IMR-90 (cell line): ENCODE measurements around the gene UBE2B. TPM values are rescaled to one million over a fixed set of nuclear protein-coding genes. Genes with fewer than 3 reads are reported as not detected.
A peak's percentile ranks its signal among the peaks of the same experiment; 100 is the strongest.
"Not testable (repeated sequence)": the region's sequence is repeated elsewhere in the genome, so short reads cannot be mapped to it uniquely, and the experiment has no call there.

Experiments used
- ATAC-seq: fragments of 200-7000 bp; cut with Tn5 transposase; 2 replicates; pipeline ENCODE4 v1.9.1; 2020; ENCODE audit warnings: low read depth, mild to moderate bottlenecking, moderate library complexity
- BruUV-seq: library from RNA; stranded (reverse); fragments of 400-500 nt; replicated peaks from 2 replicates; lab custom pipeline; 2021; lab: Mats Ljungman, UMichigan
- CTCF ChIA-PET: fragments of 300-600 bp; formaldehyde crosslinking; extraction: SDS; loops from one replicate; lab custom pipeline; 2021; ENCODE audit warnings: antibody characterized with exemption; lab: Yijun Ruan, JAX
- POLR2A ChIA-PET: fragments of 300-600 bp; sonication (Branson Sonifier 250); formaldehyde crosslinking; loops from one replicate; lab custom pipeline; 2022; ENCODE audit warnings: antibody characterized with exemption; ENCODE audit not compliant: unreplicated experiment; lab: Charles Lee
- DNase-seq: peaks from one replicate; pipeline ENCODE4 v3.0.0; 2013
- H2AFZ ChIP-seq: replicated peaks from 2 replicates; pipeline ENCODE3; 2013; ENCODE audit warnings: low read length, mild to moderate bottlenecking; ENCODE audit not compliant: poor library complexity
- H2AK5ac ChIP-seq: 2 replicates; pipeline ENCODE4 v1.6.1; 2013; ENCODE audit warnings: low read depth, low read length, inconsistent platforms
- H2AK9ac ChIP-seq: replicated peaks from 2 replicates; pipeline ENCODE3; 2013; ENCODE audit warnings: mild to moderate bottlenecking, low read depth, low read length, moderate library complexity; ENCODE audit not compliant: poor library complexity
- H2BK120ac ChIP-seq: 2 replicates; pipeline ENCODE4 v1.6.1; 2013; ENCODE audit warnings: low read depth, low read length, inconsistent platforms
- H2BK15ac ChIP-seq: 3 replicates; pipeline ENCODE4 v1.6.1; 2013; ENCODE audit warnings: low read depth, low read length, inconsistent platforms
- H2BK20ac ChIP-seq: 2 replicates; pipeline ENCODE4 v1.6.1; 2013; ENCODE audit warnings: low read depth, mild to moderate bottlenecking, inconsistent platforms, low read length, moderate library complexity
- H2BK5ac ChIP-seq: 2 replicates; pipeline ENCODE4 v1.6.1; 2013; ENCODE audit warnings: mild to moderate bottlenecking, low read depth, low read length, inconsistent platforms; ENCODE audit not compliant: poor library complexity, severe bottlenecking
- H3K14ac ChIP-seq: replicated peaks from 2 replicates; pipeline ENCODE4 v1.6.1; 2013; ENCODE audit warnings: low read depth, low read length, inconsistent platforms
- H3K18ac ChIP-seq: 2 replicates; pipeline ENCODE4 v1.6.1; 2013; ENCODE audit warnings: low read depth, low read length, control low read depth
- H3K23ac ChIP-seq: 2 replicates; pipeline ENCODE4 v1.6.1; 2013; ENCODE audit warnings: low read depth, low read length, inconsistent platforms
- H3K27ac ChIP-seq: 2 replicates; pipeline ENCODE4 v1.5.1; 2013; ENCODE audit warnings: mild to moderate bottlenecking, control low read depth, low read length; ENCODE audit not compliant: insufficient read depth
- H3K27me3 ChIP-seq: 2 replicates; pipeline ENCODE4 v1.6.1; 2013; ENCODE audit warnings: low read length; ENCODE audit not compliant: control insufficient read depth, insufficient read depth
- H3K36me3 ChIP-seq: 2 replicates; pipeline ENCODE4 v1.6.1; 2013; ENCODE audit warnings: low read length, mixed read lengths; ENCODE audit not compliant: control insufficient read depth, insufficient read depth
- H3K4ac ChIP-seq: 2 replicates; pipeline ENCODE4 v1.6.1; 2013; ENCODE audit warnings: low read depth, low read length, inconsistent platforms
- H3K4me1 ChIP-seq: 2 replicates; pipeline ENCODE4 v1.6.1; 2013; ENCODE audit warnings: low read length, mixed read lengths; ENCODE audit not compliant: control insufficient read depth, insufficient read depth
- H3K4me2 ChIP-seq: 2 replicates; pipeline ENCODE4 v1.6.1; 2013; ENCODE audit warnings: low read depth, mild to moderate bottlenecking, control low read depth, low read length, moderate library complexity
- H3K4me3 ChIP-seq: 2 replicates; pipeline ENCODE4 v1.5.1; 2013; ENCODE audit warnings: low read depth, mild to moderate bottlenecking, control low read depth, low read length, moderate library complexity; ENCODE audit not compliant: insufficient read depth
- H3K56ac ChIP-seq: 2 replicates; pipeline ENCODE4 v1.6.1; 2013; ENCODE audit warnings: low read length, inconsistent platforms; ENCODE audit not compliant: insufficient read depth; ENCODE audit errors: extremely low read depth
- H3K79me1 ChIP-seq, 2 experiments: 2 replicates each; pipeline ENCODE4 v1.6.1; 2013; ENCODE audit warnings: low read length in 2 of 2, inconsistent platforms in 1 of 2, low read depth in 1 of 2
- H3K9ac ChIP-seq: 2 replicates; pipeline ENCODE4 v1.6.1; 2013; ENCODE audit warnings: low read depth, low read length, control low read depth
- H3K9me1 ChIP-seq: 2 replicates; pipeline ENCODE4 v1.6.1; 2013; ENCODE audit warnings: low read length, inconsistent platforms; ENCODE audit not compliant: insufficient read depth
- H3K9me3 ChIP-seq: 2 replicates; pipeline ENCODE4 v1.6.1; 2013; ENCODE audit warnings: low read length; ENCODE audit not compliant: control insufficient read depth, insufficient read depth
- H4K20me1 ChIP-seq: 2 replicates; pipeline ENCODE4 v1.6.1; 2013; ENCODE audit warnings: low read length, inconsistent platforms; ENCODE audit not compliant: insufficient read depth
- H4K5ac ChIP-seq: 2 replicates; pipeline ENCODE4 v1.6.1; 2013; ENCODE audit warnings: mild to moderate bottlenecking, low read depth, low read length, control low read depth
- H4K8ac ChIP-seq, 2 experiments: 2 replicates each; pipeline ENCODE4 v1.6.1; 2013; ENCODE audit warnings: low read depth in 2 of 2, low read length in 2 of 2, control low read depth in 1 of 2, inconsistent platforms in 1 of 2
- H4K91ac ChIP-seq: 2 replicates; pipeline ENCODE4 v1.6.1; 2013; ENCODE audit warnings: low read depth, low read length, inconsistent platforms; ENCODE audit not compliant: insufficient read depth
- MAZ ChIP-seq: IDR thresholded peaks from 2 replicates; pipeline ENCODE4 v1.6.1; 2012; ENCODE audit warnings: low read depth, mild to moderate bottlenecking, low read length, improper control_type of control experiment, moderate library complexity, borderline replicate concordance
- RAD21 ChIP-seq: IDR thresholded peaks from 2 replicates; pipeline ENCODE4 v1.6.1; 2012; ENCODE audit warnings: low read length, improper control_type of control experiment
- WGBS, 2 experiments: methylation state at CpG; one replicate each; pipeline versions ENCODE4 v1.1.5 to v1.1.7; 2013; ENCODE audit warnings: missing lambda C conversion rate in 2 of 2; ENCODE audit not compliant: insufficient read length in 1 of 2; ENCODE audit errors: extremely low coverage in 2 of 2; 5-methylcytosine and 5-hydroxymethylcytosine counted together
- dilution Hi-C: fragments of 300-500 bp; cut with HindIII; formaldehyde crosslinking; loops from one replicate; pipeline ENCODE4 v1.14.3; 2018; ENCODE audit warnings: low sequenced_read_pairs; ENCODE audit not compliant: unreplicated experiment
- in situ Hi-C: fragments of 300-500 bp; cut with MboI; formaldehyde crosslinking; loops from 3 replicates; pipeline ENCODE4 v1.14.3; 2019; ENCODE audit warnings: low sequenced_read_pairs, inconsistent platforms, mixed read lengths
- intact Hi-C: fragments of 100-400 bp; cut with micrococcal nuclease; formaldehyde crosslinking; loops from 2 replicates; pipeline ENCODE4 v1.10.0; 2022
- polyA plus RNA-seq, 3 experiments: library from polyadenylated mRNA; depleted of rRNA; stranded (reverse); fragments of >200 nt; gene quantifications; 2 replicates each; pipeline ENCODE4 v1.2.3, GENCODE V29; 2012; ENCODE audit warnings: low replicate concordance in 1 of 3
- total RNA-seq: library from RNA; depleted of rRNA; stranded (reverse); fragments of >200 nt; gene quantifications from 2 replicates; pipeline ENCODE4 v1.2.3, GENCODE V29; 2012

UBE2B gene
- total and polyA plus RNA-seq, 2 of the 4 experiments (the other 2 are of a cell fraction) = 6.3 to 46.0 TPM

DNA sequence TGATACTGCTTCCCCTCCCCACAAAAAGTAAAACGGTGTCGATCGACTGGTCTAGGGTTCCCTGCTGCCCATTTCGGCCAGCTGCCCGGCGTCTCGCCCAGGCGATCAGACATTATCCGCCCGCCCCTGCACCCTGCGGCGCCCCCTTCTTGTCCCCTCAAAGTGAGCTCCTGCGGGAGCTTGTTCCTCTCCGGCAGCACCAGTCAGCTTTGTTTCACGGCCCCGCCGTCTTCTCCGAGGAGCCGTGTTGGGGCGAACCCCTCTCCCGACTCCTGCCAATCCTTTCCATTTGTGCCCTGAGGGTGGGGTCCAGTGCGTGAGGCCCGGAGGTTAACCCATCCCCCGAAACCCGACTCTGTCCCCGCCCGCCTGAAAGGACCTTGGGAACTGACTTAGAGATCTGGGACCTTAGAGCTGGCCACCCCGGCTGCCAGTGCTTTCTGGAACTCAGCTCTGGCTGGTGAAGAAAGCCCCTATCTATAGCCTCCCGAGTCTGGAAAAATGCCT lies 518 bp downstream of the UBE2B start:
- TF ChIP-seq MAZ (peak; percentile 23; the same call in 1 of the 2 replicates), RAD21 (no peak)
- dilution Hi-C loops (no loop called here), intact Hi-C loops (loop anchor here (1.0 kb wide), 2 partner anchors 155 to 205 kb away; no protein-coding TSS in a partner anchor), in situ Hi-C loops (no loop called here)
- H2BK5ac ChIP-seq = peak overlapping the region; percentile 84
- peak overlapping the region; percentile 92 for H3K27ac ChIP-seq
- H4K8ac ChIP-seq = peak overlapping the region; percentile 37 to 82; a peak in 3 of 4 replicates
- peak overlapping the region; percentile 56 for H2AK5ac ChIP-seq
- H2AK9ac ChIP-seq = peak overlapping the region; percentile 98
- POLR2A ChIA-PET = interaction anchor here (0.6 to 1.0 kb wide), 2 partner anchors 153 to 1066 kb away, joined by 3 to 5 read pairs; partner anchors contain the start of gene JADE2
- peak overlapping the region; percentile 94 for H3K9ac ChIP-seq
- peak overlapping the region; percentile 54; the same call in 1 of the 2 replicates for H3K18ac ChIP-seq
- peak overlapping the region; percentile 69; the same call in 1 of the 2 replicates for H3K23ac ChIP-seq
- H3K14ac ChIP-seq = peak overlapping the region; percentile 73
- H3K4me2 ChIP-seq = peak overlapping the region; percentile 99
- peaks cover 6% of the 10 kb centered on the region; the same call in 1 of the 2 replicates for H3K36me3 ChIP-seq
- no peaks in the 10 kb centered on the region for H3K4me1 ChIP-seq
- peak overlapping the region; percentile 77 for H3K56ac ChIP-seq
- no peaks in the 10 kb centered on the region for H3K9me3 ChIP-seq
- H2BK15ac ChIP-seq = no peak overlapping the region
- peak; percentile 19 for ATAC-seq
- peaks cover 36% of the 10 kb centered on the region for H4K20me1 ChIP-seq
- H3K4ac ChIP-seq = peak overlapping the region; percentile 61
- H3K9me1 ChIP-seq = peaks cover 4% of the 10 kb centered on the region; the same call in 1 of the 2 replicates
- H2BK20ac ChIP-seq = no peak overlapping the region
- H3K27me3 ChIP-seq = no peaks in the 10 kb centered on the region
- WGBS, 2 experiments = 3% methylated on average over 13 of the region's 29 CpGs; no CpG with 5 or more reads in 1 of the 2 experiments
- BruUV-seq = no TSS peak
- 0 out of 2 replicates have a peak overlapping the region, but pooled peaks have one; percentile 24 for H2BK120ac ChIP-seq
- CTCF ChIA-PET = interaction anchor here (1.7 kb wide), 1 partner anchor 215 kb away, joined by 10 read pairs; no protein-coding TSS in a partner anchor
- peak overlapping the region; percentile 95 for H2AFZ ChIP-seq
- H4K5ac ChIP-seq = peak overlapping the region; percentile 28; the same call in 1 of the 2 replicates
- peak overlapping the region; percentile 93 for H3K4me3 ChIP-seq
- peak; percentile 26 for DNase-seq
- H3K79me1 ChIP-seq = peaks cover 15 to 36% of the 10 kb centered on the region in 2 experiments
- H4K91ac ChIP-seq = peak overlapping the region; percentile 69

GRCh38 chr5:134373633-134374032 lies 2.3 kb downstream of the UBE2B start:
- H4K91ac ChIP-seq, H2AK9ac ChIP-seq, H3K23ac ChIP-seq, H2BK5ac ChIP-seq, H2AFZ ChIP-seq, H3K9me1 ChIP-seq, in situ Hi-C loops, H3K4me3 ChIP-seq, H3K18ac ChIP-seq, H3K9me3 ChIP-seq, H3K56ac ChIP-seq, H3K4me1 ChIP-seq, intact Hi-C loops, ATAC-seq, POLR2A ChIA-PET, H2BK120ac ChIP-seq, H3K4ac ChIP-seq, H4K8ac ChIP-seq, H3K4me2 ChIP-seq, H4K5ac ChIP-seq, H3K14ac ChIP-seq, H3K27me3 ChIP-seq, BruUV-seq, H2BK20ac ChIP-seq, H2AK5ac ChIP-seq, DNase-seq, H3K9ac ChIP-seq, H2BK15ac ChIP-seq, CTCF ChIA-PET, dilution Hi-C loops, H3K27ac ChIP-seq: not testable (repeated sequence)
- H3K79me1 ChIP-seq = peaks cover 15 to 44% of the 10 kb centered on the region in 2 experiments
- no CpG with 5 or more reads among the region's 5 CpGs for WGBS, 2 experiments
- H4K20me1 ChIP-seq = peaks cover 46% of the 10 kb centered on the region
- peaks cover 12% of the 10 kb centered on the region for H3K36me3 ChIP-seq
